ENCODE results near the gene RLIM. TPM values are rescaled to one million over a fixed set of nuclear protein-coding genes. Genes with fewer than 3 reads are reported as not detected.

RLIM gene
- total RNA-seq, 8 experiments from 2014 or later: 41.9 to 61.9 (median 57.4) TPM

- peak in 1 of 8 experiments; percentile 32 for ATAC-seq (replicated peaks in 6 of 8)
- Histone ChIP-seq H3K4me3 (no peak overlapping the region), H3K27ac (no peak overlapping the region), H3K4me1 (replicated peaks in 1 of 2) (no peaks in the 10 kb centered on the region)
- WGBS, 10 experiments: 20 to 80% (median 51%) methylated on average over 1 to 3 of the region's 3 CpGs; no CpG with 5 or more reads in 6 of the 10 experiments
- in situ Hi-C loops (cut with MboI; ENCODE audit: low pct_unique_long_range_greater_than_20kb in 2 of 9, low sequenced_read_pairs in 9 of 9, unreplicated experiment in 9 of 9): no loop called here
Measured at GRCh38 chrX:74579597-74580198, 34.7 kb downstream of the RLIM start.

DNA sequence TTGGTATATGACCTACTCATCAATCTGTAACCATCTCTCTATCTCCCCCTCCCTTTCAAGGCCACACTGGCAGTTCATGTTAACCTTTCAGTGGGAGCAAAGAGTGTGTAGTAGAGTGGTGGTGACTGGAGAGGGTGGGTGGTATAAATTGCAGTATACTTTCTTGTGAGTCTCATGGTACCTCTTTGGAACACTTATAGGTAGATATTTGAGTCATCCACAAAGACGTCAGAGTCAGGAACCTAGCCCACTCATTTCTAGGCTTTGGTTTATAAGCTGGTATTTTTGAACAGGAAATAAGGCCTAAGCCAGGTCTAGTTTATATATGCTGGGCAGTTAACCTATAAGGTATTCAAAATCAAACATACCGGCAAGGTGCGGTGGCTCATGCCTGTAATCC, 36.3 kb downstream of the RLIM start:
- no peak overlapping the region for H3K4me3 ChIP-seq
- 40 to 65% methylated on average over 1 to 3 of the region's 3 CpGs; no CpG with 5 or more reads in 8 of the 10 experiments for WGBS, 10 experiments
- in situ Hi-C loops (cut with MboI; ENCODE audit: low pct_unique_long_range_greater_than_20kb in 2 of 9, low sequenced_read_pairs in 9 of 9, unreplicated experiment in 9 of 9): no loop called here
- H3K4me1 ChIP-seq (replicated peaks in 1 of 2): no peaks in the 10 kb centered on the region
- ATAC-seq (replicated peaks in 6 of 8): no peak
- no peak overlapping the region for H3K27ac ChIP-seq

GRCh38 chrX:74557378-74557777, 57.0 kb downstream of the RLIM start:
- in situ Hi-C loops (cut with MboI; ENCODE audit: low pct_unique_long_range_greater_than_20kb in 2 of 9, low sequenced_read_pairs in 9 of 9, unreplicated experiment in 9 of 9): no loop called here
- 34 to 83% methylated on average over 1 to 2 of the region's 2 CpGs; no CpG with 5 or more reads in 8 of the 10 experiments for WGBS, 10 experiments
- no peak overlapping the region for H3K27ac ChIP-seq
- no peak overlapping the region for H3K4me3 ChIP-seq
- H3K4me1 ChIP-seq (replicated peaks in 1 of 2): no peaks in the 10 kb centered on the region
- ATAC-seq (replicated peaks in 6 of 8): no peak

GRCh38 chrX:74551934-74552333, 62.5 kb downstream of the RLIM start:
- Histone ChIP-seq H3K27ac (no peak overlapping the region), H3K4me1 (replicated peaks in 1 of 2) (no peaks in the 10 kb centered on the region), H3K4me3 (no peak overlapping the region)
- ATAC-seq (replicated peaks in 6 of 8): peak in 6 of 8 experiments; percentile 8 to 74 (median 36)
- WGBS, 10 experiments: 6 to 56% (median 27%) methylated on average over 2 of the region's 2 CpGs; no CpG with 5 or more reads in 5 of the 10 experiments
- in situ Hi-C loops (cut with MboI; ENCODE audit: low pct_unique_long_range_greater_than_20kb in 2 of 9, low sequenced_read_pairs in 9 of 9, unreplicated experiment in 9 of 9): no loop called here

- ATAC-seq (replicated peaks in 6 of 8): peak; percentile 58 to 93 (median 82)
- in situ Hi-C loops (cut with MboI; ENCODE audit: low pct_unique_long_range_greater_than_20kb in 2 of 9, low sequenced_read_pairs in 9 of 9, unreplicated experiment in 9 of 9): no loop called here
- WGBS, 10 experiments: 43 to 100% (median 77%) methylated on average over 1 to 13 of the region's 24 CpGs; no CpG with 5 or more reads in 6 of the 10 experiments
- no peak overlapping the region for H3K4me3 ChIP-seq
- no peak overlapping the region for H3K27ac ChIP-seq
- H3K4me1 ChIP-seq (replicated peaks in 1 of 2): no peaks in the 10 kb centered on the region
Measured at GRCh38 chrX:74550295-74550802, 64.1 kb downstream of the RLIM start.

DNA sequence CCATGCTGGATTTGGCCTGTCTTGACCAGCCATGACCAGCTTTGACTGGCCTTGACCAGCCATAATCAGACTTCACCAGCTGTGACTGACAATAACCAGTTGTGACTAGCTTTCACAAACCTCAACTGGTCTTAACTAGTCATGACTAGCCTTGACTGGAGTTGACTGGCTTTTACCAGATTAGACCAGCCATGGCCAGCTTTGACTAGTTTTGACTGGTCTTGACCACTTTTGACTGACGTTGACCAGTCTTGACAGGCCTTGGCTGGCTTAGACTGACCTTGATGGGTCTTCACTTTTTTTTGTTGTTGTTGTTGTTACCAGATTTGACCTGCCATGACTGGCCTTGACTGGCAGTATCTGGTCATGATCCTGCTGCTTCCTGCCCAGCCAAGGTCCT, 67.4 kb downstream of the RLIM start:
- 33 to 83% methylated on average over 1 of the region's 1 CpG; no CpG with 5 or more reads in 8 of the 10 experiments for WGBS, 10 experiments

GRCh38 chrX:74545880-74546523, 68.4 kb downstream of the RLIM start:
- 0 to 57% methylated on average over 1 of the region's 1 CpG; no CpG with 5 or more reads in 8 of the 10 experiments for WGBS, 10 experiments
- in situ Hi-C loops (cut with MboI; ENCODE audit: low pct_unique_long_range_greater_than_20kb in 2 of 9, low sequenced_read_pairs in 9 of 9, unreplicated experiment in 9 of 9): loop anchor here in 2 of 9 experiments (25.0 kb wide), 2 partner anchors 109 to 159 kb away; no protein-coding TSS in a partner anchor
- no peak for ATAC-seq (replicated peaks in 6 of 8)
- H3K4me1 ChIP-seq (replicated peaks in 1 of 2): no peaks in the 10 kb centered on the region
- no peak overlapping the region for H3K27ac ChIP-seq
- no peak overlapping the region for H3K4me3 ChIP-seq

More for the DNA sequence above, 67.4 kb downstream of the RLIM start:
- in situ Hi-C loops (cut with MboI; ENCODE audit: low pct_unique_long_range_greater_than_20kb in 2 of 9, low sequenced_read_pairs in 9 of 9, unreplicated experiment in 9 of 9): loop anchor here in 2 of 9 experiments (25.0 kb wide), 2 partner anchors 110 to 160 kb away; no protein-coding TSS in a partner anchor
- H3K27ac ChIP-seq: no peak overlapping the region
- no peak overlapping the region for H3K4me3 ChIP-seq
- no peaks in the 10 kb centered on the region for H3K4me1 ChIP-seq (replicated peaks in 1 of 2)
- no peak for ATAC-seq (replicated peaks in 6 of 8)

DNA sequence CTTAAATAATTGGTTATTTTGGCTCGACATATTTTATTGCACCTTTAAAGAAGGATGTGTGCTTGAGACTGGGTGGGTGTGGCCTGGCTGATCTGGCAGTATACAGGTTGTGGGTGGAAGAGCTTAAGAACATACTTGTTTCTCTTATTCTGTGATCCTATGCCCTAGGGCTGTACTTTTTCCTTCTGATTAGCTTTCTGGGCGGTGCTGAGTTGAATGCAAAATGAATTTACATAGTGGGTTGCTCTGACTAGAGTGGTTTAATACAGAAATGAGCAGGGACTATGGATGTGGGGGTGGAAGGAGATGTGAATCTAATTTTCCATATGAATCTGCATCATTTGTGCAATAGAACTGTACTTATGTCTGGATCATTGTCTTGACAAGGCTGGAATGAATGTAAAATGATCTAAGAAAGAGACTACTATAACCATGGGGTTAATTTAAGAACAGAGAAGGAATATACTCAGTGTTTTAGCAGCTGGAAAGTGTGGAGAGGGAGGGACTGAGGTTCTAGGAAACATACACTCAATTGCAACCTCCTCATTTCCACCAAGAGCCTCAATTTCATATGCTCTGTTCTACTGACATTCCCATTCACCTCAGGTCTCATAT, 73.7 kb downstream of the RLIM start:
- WGBS, 10 experiments: 0 to 70% (median 17%) methylated on average over 1 to 2 of the region's 2 CpGs; no CpG with 5 or more reads in 4 of the 10 experiments
- peak in 3 of 8 experiments; percentile 40 to 62 (median 42) for ATAC-seq (replicated peaks in 6 of 8)
- in situ Hi-C loops (cut with MboI; ENCODE audit: low pct_unique_long_range_greater_than_20kb in 2 of 9, low sequenced_read_pairs in 9 of 9, unreplicated experiment in 9 of 9): loop anchor here in 2 of 9 experiments (25.0 kb wide), 2 partner anchors 103 to 153 kb away; no protein-coding TSS in a partner anchor
- Histone ChIP-seq H3K4me3 (no peak overlapping the region), H3K27ac (no peak overlapping the region), H3K4me1 (replicated peaks in 1 of 2) (peaks cover 7 to 8% of the 10 kb centered on the region in 2 donors)

GRCh38 chrX:74536832-74537371, 77.5 kb downstream of the RLIM start:
- ATAC-seq (replicated peaks in 6 of 8): peak in 6 of 8 experiments; percentile 34 to 50 (median 40)
- Histone ChIP-seq H3K4me1 (replicated peaks in 1 of 2) (peaks cover 7 to 14% of the 10 kb centered on the region in 2 donors), H3K4me3 (peak overlapping the region; percentile 26 to 47 (median 44)), H3K27ac (peak overlapping the region; percentile 78 to 91)
- 52% methylated on average over 11 of the region's 26 CpGs; no CpG with 5 or more reads in 9 of the 10 experiments for WGBS, 10 experiments
- in situ Hi-C loops (cut with MboI; ENCODE audit: low pct_unique_long_range_greater_than_20kb in 2 of 9, low sequenced_read_pairs in 9 of 9, unreplicated experiment in 9 of 9): loop anchor here in 2 of 9 experiments (25.0 kb wide), 2 partner anchors 100 to 150 kb away; no protein-coding TSS in a partner anchor

DNA sequence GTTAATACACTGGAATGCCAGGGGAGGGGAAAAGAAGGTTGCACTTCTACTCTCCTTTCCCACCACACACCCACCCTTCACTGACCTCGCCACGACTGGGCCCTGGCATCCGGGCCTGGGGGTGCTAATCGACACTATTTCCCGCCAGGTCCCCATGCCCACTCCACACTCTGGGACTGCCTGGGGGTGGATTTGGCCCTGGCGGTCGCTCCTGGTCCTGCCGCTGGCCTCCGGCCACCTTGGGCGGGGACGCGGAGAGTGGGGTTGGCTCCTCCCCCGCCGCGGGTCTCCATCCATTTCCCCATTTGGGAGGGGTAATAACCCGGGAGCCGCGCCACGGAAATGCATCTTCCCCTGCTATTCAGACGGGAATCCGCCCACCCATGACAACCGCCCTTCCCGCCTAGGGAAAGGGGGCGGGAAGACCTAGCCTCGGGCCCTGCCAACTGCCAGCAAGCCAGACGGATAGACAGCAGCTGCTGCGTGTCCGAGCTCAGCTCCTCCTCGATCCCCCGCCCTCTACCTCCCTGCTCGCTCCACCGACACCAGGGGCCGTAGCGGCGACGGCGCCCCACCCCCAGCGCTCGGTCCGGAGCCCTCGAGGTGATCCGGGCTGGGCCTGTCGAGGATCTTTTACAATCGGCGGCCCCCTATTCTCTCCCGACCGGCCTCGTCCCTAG, 78.1 kb downstream of the RLIM start:
- in situ Hi-C loops (cut with MboI; ENCODE audit: low pct_unique_long_range_greater_than_20kb in 2 of 9, low sequenced_read_pairs in 9 of 9, unreplicated experiment in 9 of 9): loop anchor here in 2 of 9 experiments (25.0 kb wide), 2 partner anchors 99 to 149 kb away; no protein-coding TSS in a partner anchor

DNA sequence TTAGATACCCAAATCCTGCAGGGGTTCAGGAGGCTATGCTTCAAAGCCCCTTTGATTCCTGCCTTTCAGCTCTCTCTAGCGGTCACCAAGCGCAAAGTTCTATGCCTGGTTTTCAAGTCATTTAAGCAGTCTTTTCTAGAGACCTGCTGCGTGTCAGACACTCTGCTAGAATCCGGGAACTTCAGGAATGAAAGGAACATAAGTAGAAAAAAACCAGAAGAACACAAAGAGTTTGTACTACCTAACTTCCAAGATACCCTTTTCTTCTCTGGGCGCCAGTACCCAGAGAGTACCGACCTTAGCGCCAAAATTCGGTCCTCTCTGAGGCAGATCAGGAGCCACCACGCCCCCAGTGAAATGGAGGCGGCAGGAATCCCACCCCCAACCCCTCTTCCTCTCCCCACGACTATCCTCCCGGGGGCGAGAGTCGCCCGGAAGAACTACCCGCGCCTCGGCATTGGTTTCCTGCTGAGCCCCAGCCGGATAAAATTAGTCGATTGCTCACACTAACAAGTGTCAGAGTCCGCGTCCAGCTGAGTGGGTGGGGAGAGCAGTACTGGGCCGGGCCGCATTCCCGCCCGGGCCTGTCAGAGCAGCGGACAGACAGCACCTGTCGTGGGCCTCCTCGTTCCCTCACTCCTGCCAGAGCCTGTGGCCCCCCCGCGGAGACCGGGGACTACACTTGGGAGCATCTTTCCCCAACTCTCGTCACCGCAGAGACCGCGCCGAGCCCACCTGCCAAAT, 78.8 kb downstream of the RLIM start:
- peaks cover 7 to 14% of the 10 kb centered on the region in 2 donors for H3K4me1 ChIP-seq (replicated peaks in 1 of 2)
- in situ Hi-C loops (cut with MboI; ENCODE audit: low pct_unique_long_range_greater_than_20kb in 2 of 9, low sequenced_read_pairs in 9 of 9, unreplicated experiment in 9 of 9): loop anchor here in 2 of 9 experiments (25.0 kb wide), 2 partner anchors 98 to 148 kb away; no protein-coding TSS in a partner anchor
- H3K4me3 ChIP-seq: peak overlapping the region; percentile 26 to 47 (median 44)
- ATAC-seq (replicated peaks in 6 of 8): peak; percentile 42 to 67 (median 64)
- H3K27ac ChIP-seq: peak overlapping the region; percentile 78 to 91
- WGBS, 10 experiments: 0 to 40% (median 11%) methylated on average over 1 to 3 of the region's 37 CpGs; no CpG with 5 or more reads in 7 of the 10 experiments

More for the DNA sequence above, 78.1 kb downstream of the RLIM start:
- peaks cover 7 to 14% of the 10 kb centered on the region in 2 donors for H3K4me1 ChIP-seq (replicated peaks in 1 of 2)
- WGBS, 10 experiments: no CpG with 5 or more reads among the region's 48 CpGs
- peak overlapping the region; percentile 26 to 47 (median 44) for H3K4me3 ChIP-seq
- H3K27ac ChIP-seq: peak overlapping the region; percentile 78 to 91
- peak; percentile 66 to 87 (median 85) for ATAC-seq (replicated peaks in 6 of 8)

Data from motor neuron (in vitro differentiated cells).